IMR-90 (cell line): Measurements from ENCODE around the gene U2SURP. TPM values are rescaled to one million over a fixed set of nuclear protein-coding genes. Genes with fewer than 3 reads are reported as not detected.

Experiments used
- ATAC-seq: fragments of 200-7000 bp; cut with Tn5 transposase; 2 replicates; pipeline ENCODE4 v1.9.1; 2020; ENCODE audit warnings: low read depth, mild to moderate bottlenecking, moderate library complexity
- BruUV-seq: library from RNA; stranded (reverse); fragments of 400-500 nt; replicated peaks from 2 replicates; lab custom pipeline; 2021; lab: Mats Ljungman, UMichigan
- CTCF ChIA-PET: fragments of 300-600 bp; formaldehyde crosslinking; extraction: SDS; loops from one replicate; lab custom pipeline; 2021; ENCODE audit warnings: antibody characterized with exemption; lab: Yijun Ruan, JAX
- POLR2A ChIA-PET: fragments of 300-600 bp; sonication (Branson Sonifier 250); formaldehyde crosslinking; loops from one replicate; lab custom pipeline; 2022; ENCODE audit warnings: antibody characterized with exemption; ENCODE audit not compliant: unreplicated experiment; lab: Charles Lee
- DNase-seq: peaks from one replicate; pipeline ENCODE4 v3.0.0; 2013
- H2AFZ ChIP-seq: replicated peaks from 2 replicates; pipeline ENCODE3; 2013; ENCODE audit warnings: low read length, mild to moderate bottlenecking; ENCODE audit not compliant: poor library complexity
- H2AK5ac ChIP-seq: 2 replicates; pipeline ENCODE4 v1.6.1; 2013; ENCODE audit warnings: low read depth, low read length, inconsistent platforms
- H2AK9ac ChIP-seq: replicated peaks from 2 replicates; pipeline ENCODE3; 2013; ENCODE audit warnings: mild to moderate bottlenecking, low read depth, low read length, moderate library complexity; ENCODE audit not compliant: poor library complexity
- H2BK120ac ChIP-seq: 2 replicates; pipeline ENCODE4 v1.6.1; 2013; ENCODE audit warnings: low read depth, low read length, inconsistent platforms
- H2BK15ac ChIP-seq: 3 replicates; pipeline ENCODE4 v1.6.1; 2013; ENCODE audit warnings: low read depth, low read length, inconsistent platforms
- H2BK20ac ChIP-seq: 2 replicates; pipeline ENCODE4 v1.6.1; 2013; ENCODE audit warnings: low read depth, mild to moderate bottlenecking, inconsistent platforms, low read length, moderate library complexity
- H2BK5ac ChIP-seq: 2 replicates; pipeline ENCODE4 v1.6.1; 2013; ENCODE audit warnings: mild to moderate bottlenecking, low read depth, low read length, inconsistent platforms; ENCODE audit not compliant: poor library complexity, severe bottlenecking
- H3K14ac ChIP-seq: replicated peaks from 2 replicates; pipeline ENCODE4 v1.6.1; 2013; ENCODE audit warnings: low read depth, low read length, inconsistent platforms
- H3K18ac ChIP-seq: 2 replicates; pipeline ENCODE4 v1.6.1; 2013; ENCODE audit warnings: low read depth, low read length, control low read depth
- H3K23ac ChIP-seq: 2 replicates; pipeline ENCODE4 v1.6.1; 2013; ENCODE audit warnings: low read depth, low read length, inconsistent platforms
- H3K27ac ChIP-seq: 2 replicates; pipeline ENCODE4 v1.5.1; 2013; ENCODE audit warnings: mild to moderate bottlenecking, control low read depth, low read length; ENCODE audit not compliant: insufficient read depth
- H3K27me3 ChIP-seq: 2 replicates; pipeline ENCODE4 v1.6.1; 2013; ENCODE audit warnings: low read length; ENCODE audit not compliant: control insufficient read depth, insufficient read depth
- H3K36me3 ChIP-seq: 2 replicates; pipeline ENCODE4 v1.6.1; 2013; ENCODE audit warnings: low read length, mixed read lengths; ENCODE audit not compliant: control insufficient read depth, insufficient read depth
- H3K4ac ChIP-seq: 2 replicates; pipeline ENCODE4 v1.6.1; 2013; ENCODE audit warnings: low read depth, low read length, inconsistent platforms
- H3K4me1 ChIP-seq: 2 replicates; pipeline ENCODE4 v1.6.1; 2013; ENCODE audit warnings: low read length, mixed read lengths; ENCODE audit not compliant: control insufficient read depth, insufficient read depth
- H3K4me2 ChIP-seq: 2 replicates; pipeline ENCODE4 v1.6.1; 2013; ENCODE audit warnings: low read depth, mild to moderate bottlenecking, control low read depth, low read length, moderate library complexity
- H3K4me3 ChIP-seq: 2 replicates; pipeline ENCODE4 v1.5.1; 2013; ENCODE audit warnings: low read depth, mild to moderate bottlenecking, control low read depth, low read length, moderate library complexity; ENCODE audit not compliant: insufficient read depth
- H3K56ac ChIP-seq: 2 replicates; pipeline ENCODE4 v1.6.1; 2013; ENCODE audit warnings: low read length, inconsistent platforms; ENCODE audit not compliant: insufficient read depth; ENCODE audit errors: extremely low read depth
- H3K79me1 ChIP-seq, 2 experiments: 2 replicates each; pipeline ENCODE4 v1.6.1; 2013; ENCODE audit warnings: low read length in 2 of 2, inconsistent platforms in 1 of 2, low read depth in 1 of 2
- H3K9ac ChIP-seq: 2 replicates; pipeline ENCODE4 v1.6.1; 2013; ENCODE audit warnings: low read depth, low read length, control low read depth
- H3K9me1 ChIP-seq: 2 replicates; pipeline ENCODE4 v1.6.1; 2013; ENCODE audit warnings: low read length, inconsistent platforms; ENCODE audit not compliant: insufficient read depth
- H3K9me3 ChIP-seq: 2 replicates; pipeline ENCODE4 v1.6.1; 2013; ENCODE audit warnings: low read length; ENCODE audit not compliant: control insufficient read depth, insufficient read depth
- H4K20me1 ChIP-seq: 2 replicates; pipeline ENCODE4 v1.6.1; 2013; ENCODE audit warnings: low read length, inconsistent platforms; ENCODE audit not compliant: insufficient read depth
- H4K5ac ChIP-seq: 2 replicates; pipeline ENCODE4 v1.6.1; 2013; ENCODE audit warnings: mild to moderate bottlenecking, low read depth, low read length, control low read depth
- H4K8ac ChIP-seq, 2 experiments: 2 replicates each; pipeline ENCODE4 v1.6.1; 2013; ENCODE audit warnings: low read depth in 2 of 2, low read length in 2 of 2, control low read depth in 1 of 2, inconsistent platforms in 1 of 2
- H4K91ac ChIP-seq: 2 replicates; pipeline ENCODE4 v1.6.1; 2013; ENCODE audit warnings: low read depth, low read length, inconsistent platforms; ENCODE audit not compliant: insufficient read depth
- BHLHE40 ChIP-seq: fragments of 150-350 bp; IDR thresholded peaks from 2 replicates; pipeline ENCODE4 v1.6.1; 2016; ENCODE audit warnings: mild to moderate bottlenecking, low read depth, low read length
- CEBPB ChIP-seq: IDR thresholded peaks from 2 replicates; pipeline ENCODE4 v1.6.1; 2012; ENCODE audit warnings: low read depth, low read length, improper control_type of control experiment
- CHD1 ChIP-seq: IDR thresholded peaks from 2 replicates; pipeline ENCODE4 v1.6.1; 2012; ENCODE audit warnings: low read depth, low read length, improper control_type of control experiment
- MAFK ChIP-seq: IDR thresholded peaks from 2 replicates; pipeline ENCODE4 v1.6.1; 2012; ENCODE audit warnings: low read depth, low read length, improper control_type of control experiment
- MAZ ChIP-seq: IDR thresholded peaks from 2 replicates; pipeline ENCODE4 v1.6.1; 2012; ENCODE audit warnings: low read depth, mild to moderate bottlenecking, low read length, improper control_type of control experiment, moderate library complexity, borderline replicate concordance
- MXI1 ChIP-seq: IDR thresholded peaks from 2 replicates; pipeline ENCODE4 v1.6.1; 2012; ENCODE audit warnings: low read depth, mild to moderate bottlenecking, low read length, moderate library complexity, borderline replicate concordance
- NFE2L2 ChIP-seq: fragments of 150-350 bp; IDR thresholded peaks from 2 replicates; pipeline ENCODE4 v1.6.1; 2016; ENCODE audit warnings: low read depth, mild to moderate bottlenecking, low read length
- POLR2A ChIP-seq: IDR thresholded peaks from 2 replicates; pipeline ENCODE4 v1.6.1; 2012; ENCODE audit warnings: mild to moderate bottlenecking, low read depth, low read length
- RAD21 ChIP-seq: IDR thresholded peaks from 2 replicates; pipeline ENCODE4 v1.6.1; 2012; ENCODE audit warnings: low read length, improper control_type of control experiment
- RCOR1 ChIP-seq: IDR thresholded peaks from 2 replicates; pipeline ENCODE4 v1.6.1; 2012; ENCODE audit warnings: mild to moderate bottlenecking, low read length, improper control_type of control experiment; ENCODE audit not compliant: insufficient replicate concordance
- RFX5 ChIP-seq: IDR thresholded peaks from 2 replicates; pipeline ENCODE4 v1.8.0; 2012; ENCODE audit warnings: low read depth, mild to moderate bottlenecking, low read length, moderate library complexity
- SMC3 ChIP-seq: fragments of 150-350 bp; IDR thresholded peaks from 2 replicates; pipeline ENCODE4 v1.6.1; 2016; ENCODE audit warnings: low read depth, mild to moderate bottlenecking, antibody characterized with exemption, low read length, moderate library complexity
- dilution Hi-C: fragments of 300-500 bp; cut with HindIII; formaldehyde crosslinking; loops from one replicate; pipeline ENCODE4 v1.14.3; 2018; ENCODE audit warnings: low sequenced_read_pairs; ENCODE audit not compliant: unreplicated experiment
- in situ Hi-C: fragments of 300-500 bp; cut with MboI; formaldehyde crosslinking; loops from 3 replicates; pipeline ENCODE4 v1.14.3; 2019; ENCODE audit warnings: low sequenced_read_pairs, inconsistent platforms, mixed read lengths
- intact Hi-C: fragments of 100-400 bp; cut with micrococcal nuclease; formaldehyde crosslinking; loops from 2 replicates; pipeline ENCODE4 v1.10.0; 2022
- polyA plus RNA-seq, 3 experiments: library from polyadenylated mRNA; depleted of rRNA; stranded (reverse); fragments of >200 nt; gene quantifications; 2 replicates each; pipeline ENCODE4 v1.2.3, GENCODE V29; 2012; ENCODE audit warnings: low replicate concordance in 1 of 3
- total RNA-seq: library from RNA; depleted of rRNA; stranded (reverse); fragments of >200 nt; gene quantifications from 2 replicates; pipeline ENCODE4 v1.2.3, GENCODE V29; 2012
- TF ChIP-seq, protein P1 (sequence below): conservative IDR thresholded peaks from 2 replicates; pipeline ENCODE4 v1.5.1; 2012; ENCODE audit warnings: mild to moderate bottlenecking, low read depth, low read length, improper control_type of control experiment
- TF ChIP-seq, protein P2 (sequence below): fragments of 150-350 bp; IDR thresholded peaks from 2 replicates; pipeline ENCODE4 v1.6.1; 2017; ENCODE audit warnings: mild to moderate bottlenecking, antibody characterized with exemption, low read length, low read depth
- TF ChIP-seq, protein P3 (sequence below): fragments of 150-350 bp; IDR thresholded peaks from 2 replicates; pipeline ENCODE4 v1.6.1; 2016; ENCODE audit warnings: low read depth, mild to moderate bottlenecking, low read length, moderate library complexity, borderline replicate concordance

U2SURP gene
- total and polyA plus RNA-seq, 2 of the 4 experiments (the other 2 are of a cell fraction): 24.8 to 29.4 TPM

DNA sequence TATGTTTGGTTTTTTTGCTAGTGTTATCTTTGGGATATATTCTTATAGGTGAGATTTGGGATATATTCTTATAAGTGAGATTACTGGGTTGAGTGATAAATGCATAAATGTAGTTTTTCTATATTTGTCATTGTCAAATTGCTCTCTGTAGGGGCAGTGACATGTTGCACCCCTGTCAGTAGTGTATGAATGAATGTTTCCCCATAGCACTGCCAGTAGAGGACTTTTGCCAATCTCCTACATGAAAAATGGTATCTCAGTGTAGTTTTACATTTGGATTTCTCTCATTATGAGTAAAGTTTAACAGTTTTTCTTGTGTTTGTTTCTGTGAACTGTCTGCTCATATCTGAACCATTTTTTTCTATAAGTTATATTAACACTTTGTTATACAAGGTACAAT, 13.6 kb downstream of the U2SURP start:
- H3K36me3 ChIP-seq: peaks cover 9% of the 10 kb centered on the region
- no TSS peak for BruUV-seq
- CTCF ChIA-PET: interaction anchor here (1.0 kb wide), 1 partner anchor 27 kb away, joined by 3 read pairs; no protein-coding TSS in a partner anchor

More for the DNA sequence above, 13.6 kb downstream of the U2SURP start:
- H2BK15ac ChIP-seq: no peak overlapping the region
- H3K27ac ChIP-seq: no peak overlapping the region
- TF ChIP-seq SMC3 (no peak), RFX5 (no peak), MXI1 (no peak), CEBPB (no peak), MAFK (no peak), CHD1 (no peak), NFE2L2 (no peak), RAD21 (no peak), MAZ (no peak), RCOR1 (no peak), POLR2A (no peak), BHLHE40 (no peak)
- TF ChIP-seq, protein P1, sequence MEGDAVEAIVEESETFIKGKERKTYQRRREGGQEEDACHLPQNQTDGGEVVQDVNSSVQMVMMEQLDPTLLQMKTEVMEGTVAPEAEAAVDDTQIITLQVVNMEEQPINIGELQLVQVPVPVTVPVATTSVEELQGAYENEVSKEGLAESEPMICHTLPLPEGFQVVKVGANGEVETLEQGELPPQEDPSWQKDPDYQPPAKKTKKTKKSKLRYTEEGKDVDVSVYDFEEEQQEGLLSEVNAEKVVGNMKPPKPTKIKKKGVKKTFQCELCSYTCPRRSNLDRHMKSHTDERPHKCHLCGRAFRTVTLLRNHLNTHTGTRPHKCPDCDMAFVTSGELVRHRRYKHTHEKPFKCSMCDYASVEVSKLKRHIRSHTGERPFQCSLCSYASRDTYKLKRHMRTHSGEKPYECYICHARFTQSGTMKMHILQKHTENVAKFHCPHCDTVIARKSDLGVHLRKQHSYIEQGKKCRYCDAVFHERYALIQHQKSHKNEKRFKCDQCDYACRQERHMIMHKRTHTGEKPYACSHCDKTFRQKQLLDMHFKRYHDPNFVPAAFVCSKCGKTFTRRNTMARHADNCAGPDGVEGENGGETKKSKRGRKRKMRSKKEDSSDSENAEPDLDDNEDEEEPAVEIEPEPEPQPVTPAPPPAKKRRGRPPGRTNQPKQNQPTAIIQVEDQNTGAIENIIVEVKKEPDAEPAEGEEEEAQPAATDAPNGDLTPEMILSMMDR: no peak
- TF ChIP-seq, protein P2, sequence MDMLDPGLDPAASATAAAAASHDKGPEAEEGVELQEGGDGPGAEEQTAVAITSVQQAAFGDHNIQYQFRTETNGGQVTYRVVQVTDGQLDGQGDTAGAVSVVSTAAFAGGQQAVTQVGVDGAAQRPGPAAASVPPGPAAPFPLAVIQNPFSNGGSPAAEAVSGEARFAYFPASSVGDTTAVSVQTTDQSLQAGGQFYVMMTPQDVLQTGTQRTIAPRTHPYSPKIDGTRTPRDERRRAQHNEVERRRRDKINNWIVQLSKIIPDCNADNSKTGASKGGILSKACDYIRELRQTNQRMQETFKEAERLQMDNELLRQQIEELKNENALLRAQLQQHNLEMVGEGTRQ: no peak
- TF ChIP-seq, protein P3, sequence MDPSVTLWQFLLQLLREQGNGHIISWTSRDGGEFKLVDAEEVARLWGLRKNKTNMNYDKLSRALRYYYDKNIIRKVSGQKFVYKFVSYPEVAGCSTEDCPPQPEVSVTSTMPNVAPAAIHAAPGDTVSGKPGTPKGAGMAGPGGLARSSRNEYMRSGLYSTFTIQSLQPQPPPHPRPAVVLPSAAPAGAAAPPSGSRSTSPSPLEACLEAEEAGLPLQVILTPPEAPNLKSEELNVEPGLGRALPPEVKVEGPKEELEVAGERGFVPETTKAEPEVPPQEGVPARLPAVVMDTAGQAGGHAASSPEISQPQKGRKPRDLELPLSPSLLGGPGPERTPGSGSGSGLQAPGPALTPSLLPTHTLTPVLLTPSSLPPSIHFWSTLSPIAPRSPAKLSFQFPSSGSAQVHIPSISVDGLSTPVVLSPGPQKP: no peak
- H2BK120ac ChIP-seq: no peak overlapping the region
- peaks cover 8% of the 10 kb centered on the region for H4K20me1 ChIP-seq
- H3K4me3 ChIP-seq: no peak overlapping the region
- no peaks in the 10 kb centered on the region for H3K27me3 ChIP-seq
- H4K91ac ChIP-seq: no peak overlapping the region
- no peak overlapping the region for H3K9ac ChIP-seq
- no peaks in the 10 kb centered on the region for H3K9me1 ChIP-seq
- no peak overlapping the region for H3K23ac ChIP-seq
- no peak overlapping the region for H2AK5ac ChIP-seq
- in situ Hi-C loops (no loop called here), dilution Hi-C loops (no loop called here), intact Hi-C loops (no loop called here)
- H2AK9ac ChIP-seq: no peak overlapping the region
- H4K8ac ChIP-seq: no peak overlapping the region
- H4K5ac ChIP-seq: no peak overlapping the region
- H2BK5ac ChIP-seq: no peak overlapping the region
- no peak overlapping the region for H3K4me2 ChIP-seq
- no peak overlapping the region for H3K4ac ChIP-seq
- ATAC-seq: no peak
- DNase-seq: no peak
- peaks cover 5 to 10% of the 10 kb centered on the region in 2 experiments; a peak in 3 of 4 replicates for H3K79me1 ChIP-seq
- H3K14ac ChIP-seq: no peak overlapping the region
- H3K4me1 ChIP-seq: no peaks in the 10 kb centered on the region
- H2AFZ ChIP-seq: no peak overlapping the region
- H3K18ac ChIP-seq: no peak overlapping the region
- POLR2A ChIA-PET: no interaction called here
- H2BK20ac ChIP-seq: no peak overlapping the region
- H3K56ac ChIP-seq: no peak overlapping the region
- no peaks in the 10 kb centered on the region for H3K9me3 ChIP-seq
